Epithelial cell of esophagus (primary cell): ENCODE measurements around the gene CDH4.

ENCODE experiments used
- DNase-seq: peaks from one replicate; pipeline ENCODE4 v3.0.0; 2010; ENCODE audit warnings: low read depth
- H3K4me3 ChIP-seq: 2 replicates; pipeline ENCODE4 v1.5.1; 2011; ENCODE audit warnings: mild to moderate bottlenecking, low read length, control low read depth
- CTCF ChIP-seq: IDR thresholded peaks from 2 replicates; pipeline ENCODE4 v1.5.1; 2011; ENCODE audit warnings: low read depth, mild to moderate bottlenecking, low read length, control low read depth, inconsistent platforms; ENCODE audit not compliant: insufficient read depth; ENCODE audit errors: missing control alignments

The CDH4 gene

GRCh38 chr20:61654726-61655125, 402.7 kb downstream of the CDH4 start:
- no peak for TF ChIP-seq CTCF
- DNase-seq = no peak
- H3K4me3 ChIP-seq = no peak overlapping the region

GRCh38 chr20:61655591-61655990, 403.5 kb downstream of the CDH4 start:
- no peak for TF ChIP-seq CTCF
- DNase-seq = no peak
- H3K4me3 ChIP-seq = no peak overlapping the region

DNA sequence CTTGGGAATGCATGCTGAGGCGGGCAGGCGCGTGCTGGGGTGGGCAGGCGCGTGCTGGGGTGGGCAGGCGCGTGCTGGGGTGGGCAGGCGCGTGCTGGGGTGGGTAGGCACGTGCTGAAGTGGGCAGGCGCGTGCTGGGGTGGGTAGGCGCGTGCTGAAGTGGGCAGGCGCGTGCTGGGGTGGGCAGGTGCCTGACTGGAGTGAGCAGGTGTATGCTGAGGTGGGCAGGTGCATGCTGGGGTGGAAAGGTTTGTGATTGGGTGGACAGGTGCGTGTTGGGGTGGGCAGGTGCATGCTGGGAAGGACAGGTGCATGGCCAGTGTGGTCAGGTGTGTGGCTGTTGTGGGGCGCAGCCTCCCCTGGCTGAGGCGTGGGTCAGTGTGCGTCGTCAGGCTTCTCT, 404.1 kb downstream of the CDH4 start:
- no peak overlapping the region for H3K4me3 ChIP-seq
- TF ChIP-seq CTCF = no peak
- no peak for DNase-seq

- H3K4me3 ChIP-seq = no peak overlapping the region
- TF ChIP-seq CTCF = no peak
- DNase-seq = no peak
Measured at GRCh38 chr20:61657721-61658377, 405.8 kb downstream of the CDH4 start.

DNA sequence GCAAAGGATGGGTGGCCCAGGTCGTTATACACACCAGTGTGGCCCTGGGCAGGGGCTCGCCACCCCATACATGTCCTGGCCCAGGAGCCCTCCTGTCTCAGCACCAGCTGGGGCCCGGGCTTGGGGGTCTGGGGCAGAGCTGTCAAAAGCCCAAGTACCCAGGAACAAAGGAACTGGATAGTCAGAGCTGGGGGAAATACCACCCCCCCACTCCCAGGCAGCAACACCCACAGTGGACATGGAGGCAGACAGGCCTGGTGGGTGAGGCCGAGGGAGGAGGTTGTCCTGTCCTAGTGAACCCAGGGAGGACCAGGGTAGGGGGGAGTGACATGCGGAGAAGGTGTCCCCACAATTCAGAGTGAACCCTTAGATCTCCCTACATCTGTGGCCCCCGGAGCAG, 406.5 kb downstream of the CDH4 start:
- no peak for DNase-seq
- H3K4me3 ChIP-seq = no peak overlapping the region
- TF ChIP-seq CTCF = no peak

DNA sequence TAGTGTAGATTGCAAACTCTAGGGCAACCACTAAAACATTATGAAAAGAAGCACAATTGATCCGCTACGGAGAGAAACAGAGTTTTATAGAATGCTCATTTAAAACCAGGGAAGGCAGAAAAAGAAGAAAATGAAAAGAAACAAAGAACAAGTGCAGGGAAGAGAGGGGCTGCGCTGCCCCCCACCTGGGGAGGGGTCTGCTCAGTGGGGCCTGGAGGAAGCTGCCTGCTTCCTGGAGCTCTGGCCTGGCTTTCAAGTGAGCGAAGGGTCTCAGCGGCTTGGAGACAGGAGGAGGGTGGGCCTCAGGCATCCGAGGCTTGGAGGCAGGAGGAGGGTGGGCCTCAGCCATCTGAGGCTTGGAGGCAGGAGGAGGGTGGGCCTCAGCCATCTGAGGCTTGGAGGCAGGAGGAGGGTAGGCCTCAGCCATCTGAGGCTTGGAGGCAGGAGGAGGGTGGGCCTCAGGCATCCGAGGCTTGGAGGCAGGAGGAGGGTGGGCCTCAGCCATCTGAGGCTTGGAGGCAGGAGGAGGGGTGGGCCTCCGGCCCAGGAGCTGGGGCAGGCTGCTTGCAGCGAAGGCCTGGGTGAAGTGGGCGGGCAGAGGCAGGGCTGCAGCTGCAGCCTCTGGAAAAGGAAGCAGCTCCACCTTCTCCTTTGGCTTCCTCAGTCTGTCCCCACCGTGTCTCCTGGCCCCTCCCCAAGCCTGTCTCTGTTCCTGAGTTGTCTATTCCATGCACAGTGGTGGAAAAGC, 407.4 kb downstream of the CDH4 start:
- TF ChIP-seq CTCF = no peak
- H3K4me3 ChIP-seq = no peak overlapping the region
- no peak for DNase-seq

DNA sequence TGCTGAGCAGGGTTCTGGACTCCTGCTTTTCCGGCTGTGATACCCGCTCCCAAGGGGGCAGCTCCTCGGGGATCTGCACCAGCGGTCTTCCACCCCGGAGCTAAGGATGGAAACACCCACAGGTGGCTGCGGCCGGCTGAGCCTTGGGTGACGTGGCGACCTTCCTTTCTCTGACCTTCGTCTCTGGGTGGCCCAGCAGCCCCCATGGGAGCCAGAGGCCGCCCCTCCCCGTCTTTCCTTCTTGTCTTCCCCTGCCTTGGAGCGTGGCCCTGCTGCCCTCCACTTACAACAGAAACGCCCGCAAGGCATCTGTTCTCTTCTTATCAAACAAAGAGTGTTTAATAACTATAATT, 407.9 kb downstream of the CDH4 start:
- no peak for TF ChIP-seq CTCF
- no peak for DNase-seq

More for the DNA sequence above, 407.9 kb downstream of the CDH4 start:
- H3K4me3 ChIP-seq = no peak overlapping the region
